Suppressor macrophage treated with lipopolysaccharide for 4 hours (primary cell): ENCODE data around the gene KCNIP3.
"Not testable (repeated sequence)": the region's sequence is repeated elsewhere in the genome, so short reads cannot be mapped to it uniquely, and the experiment has no call there.

Experiments
- DNase-seq: peaks from one replicate; pipeline ENCODE4 v3.0.0-alpha.2; 2020

KCNIP3 gene

DNA sequence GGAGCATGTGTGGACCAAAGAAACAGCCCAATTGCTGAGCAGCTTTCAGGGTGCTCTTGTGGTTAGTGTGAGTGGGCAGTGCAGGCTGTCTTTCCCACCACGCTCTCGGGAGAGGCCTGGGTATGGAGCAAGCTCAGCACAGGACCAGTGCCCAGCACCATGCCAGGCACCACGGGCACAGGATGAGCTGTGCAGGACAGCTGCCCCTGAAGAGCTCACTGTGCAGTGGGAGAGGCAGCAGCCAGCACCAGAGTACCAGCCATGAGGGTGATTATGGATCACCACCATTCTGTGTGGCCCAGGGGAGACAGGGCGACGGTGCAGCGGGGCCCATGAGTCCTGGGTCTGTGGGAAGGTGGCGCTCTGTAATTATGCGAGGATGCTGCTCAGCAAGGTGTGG is 75.7 kb downstream of the KCNIP3 start:
- no peak for DNase-seq

DNA sequence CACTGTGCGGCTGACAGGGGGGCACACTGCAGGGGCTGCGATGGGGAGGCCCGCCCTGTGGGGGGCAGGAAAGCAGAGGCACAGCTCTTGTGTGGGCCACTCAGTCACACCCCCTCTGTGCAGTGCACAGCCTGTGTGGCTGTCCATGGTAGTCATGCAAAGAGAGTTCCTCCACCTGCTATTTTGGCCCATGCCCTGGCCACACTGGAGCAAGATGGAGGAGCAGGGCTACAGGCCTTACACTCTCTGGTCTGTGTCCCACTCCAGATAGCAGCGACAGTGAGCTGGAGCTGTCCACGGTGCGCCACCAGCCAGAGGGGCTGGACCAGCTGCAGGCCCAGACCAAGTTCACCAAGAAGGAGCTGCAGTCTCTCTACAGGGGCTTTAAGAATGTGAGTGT is 76.9 kb downstream of the KCNIP3 start:
- DNase-seq = no peak

DNA sequence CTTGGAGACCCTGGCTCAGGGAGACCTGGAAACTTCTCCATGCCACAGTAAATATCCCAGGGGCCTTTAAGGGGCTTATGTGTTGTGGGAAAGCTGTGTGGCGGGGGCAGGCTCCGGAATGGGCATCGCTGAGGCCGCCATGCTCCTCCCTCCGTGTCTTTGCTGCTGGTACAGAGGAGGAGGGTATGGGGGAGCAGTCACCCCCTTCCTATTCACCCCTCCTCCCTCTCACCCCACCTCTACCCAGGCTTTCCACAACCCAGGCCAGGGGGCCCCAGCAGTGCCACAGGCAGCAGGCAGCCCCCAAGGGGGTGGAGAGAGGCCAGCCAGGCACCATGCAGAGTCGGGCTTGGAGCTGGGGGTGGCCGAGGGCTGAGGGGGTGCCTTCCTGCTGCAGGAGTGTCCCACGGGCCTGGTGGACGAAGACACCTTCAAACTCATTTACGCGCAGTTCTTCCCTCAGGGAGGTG is 77.3 kb downstream of the KCNIP3 start:
- no peak for DNase-seq

DNA sequence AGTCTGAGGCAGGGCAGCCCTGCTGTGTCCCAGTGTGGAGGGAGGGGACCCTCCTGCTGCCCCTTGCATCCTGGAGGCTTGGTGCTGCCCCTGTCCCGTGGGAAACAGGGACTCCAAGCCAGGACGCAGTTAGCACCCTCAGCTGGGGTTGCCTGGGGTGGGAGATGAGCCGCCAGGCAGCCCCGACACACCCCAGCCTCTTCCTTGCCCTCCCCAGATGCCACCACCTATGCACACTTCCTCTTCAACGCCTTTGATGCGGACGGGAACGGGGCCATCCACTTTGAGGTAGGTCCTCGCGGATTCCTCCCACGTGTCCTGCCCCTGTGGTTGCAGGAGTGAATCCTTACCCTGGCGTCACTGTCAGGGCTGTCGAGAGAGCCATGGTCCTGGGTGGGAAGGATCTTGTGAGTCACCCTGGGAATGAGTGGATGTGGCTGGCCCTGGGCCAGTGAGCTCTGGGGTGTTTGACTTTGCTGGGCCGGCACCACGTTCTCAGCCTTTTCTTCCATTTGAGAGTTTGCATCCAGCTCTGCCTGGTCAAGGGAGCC is 77.8 kb downstream of the KCNIP3 start:
- no peak for DNase-seq

DNA sequence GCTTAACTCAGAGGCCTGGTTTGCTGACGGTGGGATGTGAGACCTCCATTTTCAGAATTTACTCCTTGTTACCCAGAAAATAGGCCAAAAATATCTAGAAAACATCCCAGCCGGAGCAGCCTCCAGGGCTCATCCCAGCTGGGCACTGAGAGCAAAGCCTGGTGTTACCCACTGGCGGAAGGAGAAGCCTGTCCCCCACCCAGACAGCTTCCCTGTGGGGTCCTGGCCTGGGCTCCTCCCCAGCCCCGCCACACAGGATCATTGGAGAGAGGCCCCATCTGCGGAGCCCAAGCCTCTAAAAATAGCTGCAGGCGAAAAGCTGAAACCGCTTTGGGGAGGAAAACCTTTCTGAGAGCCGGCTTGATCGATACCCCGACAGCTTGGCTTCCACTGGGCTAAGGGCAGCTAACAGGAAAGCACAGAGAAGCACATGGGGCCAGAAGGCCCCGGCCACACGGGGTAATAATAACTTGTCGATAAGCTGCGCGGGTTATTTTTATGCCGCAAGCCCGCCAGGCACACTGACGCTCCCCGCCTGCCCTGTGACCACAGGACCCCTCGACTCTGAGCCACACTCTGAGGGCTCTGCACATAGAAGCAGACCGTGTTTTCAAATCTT is 78.5 kb downstream of the KCNIP3 start:
- DNase-seq = no peak

GRCh38 chr2:95376311-95377215 is 79.4 kb downstream of the KCNIP3 start:
- no peak for DNase-seq

- DNase-seq = no peak
These were observed 80.3 kb downstream of the KCNIP3 start for GRCh38 chr2:95377216-95378123.

GRCh38 chr2:95378281-95378680 is 81.1 kb downstream of the KCNIP3 start:
- DNase-seq = not testable (repeated sequence)

- no peak for DNase-seq
These were observed 82.3 kb downstream of the KCNIP3 start for GRCh38 chr2:95379371-95379831.

GRCh38 chr2:95380280-95380679 is 83.1 kb downstream of the KCNIP3 start:
- no peak for DNase-seq

- DNase-seq = no peak
These were observed 83.6 kb downstream of the KCNIP3 start for GRCh38 chr2:95380731-95381130.

DNA sequence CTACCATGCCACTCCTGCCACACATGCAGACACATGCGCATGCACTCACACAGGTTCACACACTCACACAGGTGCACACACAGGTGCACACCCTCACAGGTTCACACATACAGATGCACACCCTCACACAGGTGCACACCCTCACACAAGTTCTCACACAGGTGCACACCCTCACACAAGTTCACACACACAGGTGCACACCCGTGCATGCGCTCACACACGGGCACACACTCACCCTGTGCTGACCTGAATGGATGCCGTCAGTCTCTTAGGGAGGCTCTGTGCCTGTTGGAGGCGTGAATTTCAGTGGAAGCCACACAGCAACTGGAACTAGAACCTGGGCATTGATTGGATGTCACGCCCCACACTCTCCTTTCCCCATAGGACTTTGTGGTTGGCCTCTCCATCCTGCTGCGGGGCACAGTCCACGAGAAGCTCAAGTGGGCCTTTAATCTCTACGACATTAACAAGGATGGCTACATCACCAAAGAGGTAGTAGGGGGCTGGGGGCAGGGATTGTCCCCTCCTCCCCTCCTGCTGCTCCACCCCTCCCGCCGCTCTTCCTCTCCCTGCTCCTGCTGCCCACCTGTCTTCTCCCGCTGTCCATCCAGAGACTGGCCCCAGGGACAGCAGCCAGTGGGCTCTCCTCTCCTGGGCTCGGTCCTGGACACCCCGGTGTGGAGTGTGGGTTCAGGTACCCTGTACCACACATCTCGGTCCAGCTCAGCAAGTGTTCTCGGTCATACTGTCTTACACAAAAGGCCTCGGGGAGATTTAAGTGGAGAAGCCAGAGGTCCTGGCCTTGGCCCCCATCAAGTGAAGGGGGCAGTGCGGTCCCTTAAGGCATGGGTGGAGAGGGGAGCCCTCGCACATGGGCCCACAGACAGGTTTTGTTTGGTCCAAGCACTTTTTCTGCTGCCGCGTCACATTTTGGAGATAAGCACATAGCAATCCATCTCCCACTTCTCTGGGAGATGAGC is 84.4 kb downstream of the KCNIP3 start:
- no peak for DNase-seq

DNA sequence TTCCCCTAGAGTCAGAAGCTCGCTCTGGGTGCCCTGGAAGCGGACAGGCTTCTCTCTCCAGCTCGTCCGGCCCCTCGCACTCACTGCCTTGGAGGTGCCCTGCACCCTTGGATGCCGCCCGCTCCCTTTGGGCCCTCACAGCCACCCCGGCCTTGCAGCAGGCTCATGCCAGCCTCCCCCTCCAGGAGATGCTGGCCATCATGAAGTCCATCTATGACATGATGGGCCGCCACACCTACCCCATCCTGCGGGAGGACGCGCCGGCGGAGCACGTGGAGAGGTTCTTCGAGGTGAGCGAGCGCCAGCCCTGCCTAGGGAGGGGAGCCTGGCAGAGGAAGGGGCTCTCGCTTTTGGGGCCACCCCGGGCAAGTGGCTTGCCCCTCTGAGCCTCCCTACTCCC is 85.0 kb downstream of the KCNIP3 start:
- DNase-seq = no peak

- DNase-seq = no peak
These were observed 85.8 kb downstream of the KCNIP3 start for GRCh38 chr2:95382686-95383634.

DNA sequence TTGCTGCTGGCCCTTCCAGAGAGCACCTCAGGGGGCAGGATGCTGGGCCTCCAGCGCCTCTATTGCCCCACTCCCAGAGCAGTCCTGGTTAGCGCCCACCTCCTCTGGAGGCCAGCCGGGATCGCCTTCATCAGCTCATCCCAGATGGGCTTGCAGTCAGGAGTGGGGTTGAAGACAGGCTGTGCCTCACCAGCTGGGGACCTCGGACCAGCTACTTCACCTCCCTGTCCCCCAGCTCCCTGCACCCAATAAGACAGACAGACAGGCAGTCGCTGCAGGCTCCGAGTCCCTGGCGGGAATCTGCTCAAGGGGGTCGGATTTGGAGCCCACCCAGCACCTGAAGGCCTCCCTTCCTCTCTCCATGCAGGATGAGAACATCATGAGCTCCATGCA is 86.5 kb downstream of the KCNIP3 start:
- DNase-seq = no peak

- DNase-seq = no peak
These were observed 87.9 kb downstream of the KCNIP3 start for GRCh38 chr2:95384854-95385569.

- DNase-seq = no peak
These were observed 88.4 kb downstream of the KCNIP3 start for GRCh38 chr2:95385570-95385984.

DNA sequence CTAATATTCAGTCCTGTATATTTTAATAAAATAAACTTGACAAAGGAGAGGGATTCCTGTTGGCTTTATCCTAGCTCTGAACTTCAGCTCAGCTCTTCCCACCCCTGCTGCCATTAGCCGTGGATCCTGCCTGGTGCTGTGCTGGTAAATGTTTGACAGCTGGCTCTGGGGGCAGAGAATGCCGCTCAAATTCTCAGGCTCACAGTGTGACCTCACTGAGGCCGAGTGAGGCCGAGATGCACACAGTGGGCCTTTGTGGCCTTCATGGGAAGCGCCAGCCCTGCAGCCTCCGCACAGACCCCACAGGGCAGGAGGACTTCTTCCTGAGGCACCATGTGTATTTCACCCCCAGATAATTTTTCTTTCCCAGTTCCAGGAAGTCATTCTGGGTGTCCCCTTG is 88.9 kb downstream of the KCNIP3 start:
- no peak for DNase-seq

DNA sequence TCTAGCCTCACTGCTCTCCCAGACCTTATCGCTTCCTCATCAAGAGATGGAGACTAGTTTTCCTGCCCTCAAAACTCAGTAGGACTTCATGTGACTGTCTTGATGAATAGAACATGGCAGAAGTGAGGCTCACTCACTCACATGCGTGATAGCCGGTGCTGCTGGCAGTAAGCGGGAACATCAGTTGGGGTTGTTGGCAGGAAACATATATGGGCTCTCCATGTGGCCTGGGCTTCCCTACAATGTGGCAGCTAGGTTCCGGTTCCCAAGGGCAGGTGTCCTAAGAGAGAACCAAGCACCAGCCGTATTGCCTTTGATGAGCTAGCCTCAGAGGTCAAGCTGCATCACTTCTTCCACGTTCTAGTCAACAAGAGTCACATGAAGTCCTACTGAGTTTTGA is 90.2 kb downstream of the KCNIP3 start:
- no peak for DNase-seq
